Epithelial cell of prostate (primary cell): ENCODE data around the gene FOXRED2.
"Not testable (repeated sequence)": the region's sequence is repeated elsewhere in the genome, so short reads cannot be mapped to it uniquely, and the experiment has no call there.

Experiments
- DNase-seq: peaks from one replicate; pipeline ENCODE4 v3.0.0-alpha.2; 2011; ENCODE audit warnings: low read depth, low spot score
- H3K27ac ChIP-seq: fragments of 450-650 bp; 2 replicates; pipeline ENCODE4 v1.5.1; 2017; ENCODE audit warnings: mild to moderate bottlenecking

FOXRED2 gene

DNA sequence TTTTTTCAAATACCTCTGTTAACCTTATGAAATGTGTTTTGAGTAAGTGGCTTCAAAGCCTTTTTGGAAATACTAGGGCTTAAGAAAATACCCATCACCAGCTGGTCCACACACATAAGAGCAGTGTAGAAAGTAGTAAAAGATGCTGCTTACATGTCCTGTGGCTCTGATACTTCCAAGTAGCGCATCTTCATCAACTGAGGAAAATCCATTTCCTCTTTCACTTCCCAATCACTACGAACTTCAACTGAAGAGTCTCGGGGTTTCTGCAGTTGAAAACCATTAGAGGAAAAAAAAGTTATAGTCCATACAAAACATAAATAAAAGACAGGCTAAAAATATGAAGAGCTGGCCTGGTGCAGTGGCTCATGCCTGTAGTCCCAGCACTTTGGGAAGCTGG is 13.6 kb upstream of the FOXRED2 start:
- no peak overlapping the region for H3K27ac ChIP-seq
- DNase-seq, result no peak

DNA sequence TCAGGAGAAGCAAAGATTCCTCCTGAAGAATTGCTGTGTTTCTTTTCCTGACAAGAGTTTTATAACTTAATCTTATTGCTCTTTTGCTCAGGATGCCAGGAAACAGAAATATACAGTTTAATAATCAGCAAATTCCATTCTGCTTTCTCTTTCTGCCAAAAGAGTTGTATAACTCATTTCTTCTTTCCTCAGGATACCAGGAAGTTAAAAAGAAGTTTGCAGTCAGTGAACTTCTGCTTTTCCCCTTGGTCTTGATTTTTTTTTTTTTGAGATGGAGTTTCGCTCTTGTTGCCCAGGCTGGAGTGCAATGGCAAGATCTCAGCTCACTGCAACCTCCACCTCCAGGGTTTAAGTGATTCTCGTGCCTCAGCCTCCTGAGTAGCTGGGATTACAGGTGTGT is 13.1 kb upstream of the FOXRED2 start:
- not testable (repeated sequence) for H3K27ac ChIP-seq, DNase-seq

- no peak for DNase-seq
- H3K27ac ChIP-seq, result no peak overlapping the region
Observed at GRCh38 chr22:36514766-36515165, 7.9 kb upstream of the FOXRED2 start.

GRCh38 chr22:36512991-36513390 is 6.2 kb upstream of the FOXRED2 start:
- DNase-seq, result no peak

GRCh38 chr22:36512333-36512732 is 5.5 kb upstream of the FOXRED2 start:
- DNase-seq, result no peak
- H3K27ac ChIP-seq, result no peak overlapping the region

More at GRCh38 chr22:36512991-36513390, 6.2 kb upstream of the FOXRED2 start:
- H3K27ac ChIP-seq, result no peak overlapping the region

GRCh38 chr22:36510966-36511881 is 4.4 kb upstream of the FOXRED2 start:
- H3K27ac ChIP-seq, result no peak overlapping the region
- no peak for DNase-seq

GRCh38 chr22:36510384-36510783 is 3.5 kb upstream of the FOXRED2 start:
- H3K27ac ChIP-seq, result no peak overlapping the region
- DNase-seq, result no peak

GRCh38 chr22:36507518-36508010 is 724 bp upstream of the FOXRED2 start:
- no peak overlapping the region for H3K27ac ChIP-seq
- DNase-seq, result no peak

DNA sequence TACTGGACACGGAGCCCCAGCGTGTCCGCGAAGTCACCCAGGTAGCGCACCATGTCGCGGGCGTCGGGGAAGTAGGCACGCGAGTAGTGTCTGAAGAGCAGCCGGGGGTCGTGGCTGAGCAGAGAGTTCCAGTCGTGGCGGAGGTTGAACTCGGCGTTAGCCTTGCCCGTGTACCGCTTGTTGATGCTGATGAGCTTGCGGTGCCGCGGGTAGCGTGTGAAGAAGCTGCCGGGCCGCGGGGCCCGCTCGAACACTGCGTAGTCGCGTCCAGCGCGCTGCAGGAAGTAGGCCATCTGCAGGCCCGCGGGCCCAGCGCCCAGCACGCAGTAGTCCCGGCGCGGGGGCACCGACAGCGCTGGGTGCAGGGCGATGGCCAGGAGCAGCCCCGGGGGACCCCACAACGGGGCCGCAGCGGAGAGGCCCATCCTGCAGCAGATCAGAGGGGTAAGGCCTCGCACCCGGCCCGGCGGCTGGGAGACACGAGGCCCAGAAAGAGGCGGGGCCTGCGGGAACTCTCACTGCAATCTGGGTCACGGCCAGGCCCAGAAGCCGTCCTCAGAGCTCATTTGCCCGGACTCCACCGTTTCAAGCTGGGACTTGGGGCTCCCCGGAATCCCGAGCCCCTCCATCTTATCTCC is 723 bp downstream of the FOXRED2 start:
- DNase-seq, result no peak
- no peak overlapping the region for H3K27ac ChIP-seq

DNA sequence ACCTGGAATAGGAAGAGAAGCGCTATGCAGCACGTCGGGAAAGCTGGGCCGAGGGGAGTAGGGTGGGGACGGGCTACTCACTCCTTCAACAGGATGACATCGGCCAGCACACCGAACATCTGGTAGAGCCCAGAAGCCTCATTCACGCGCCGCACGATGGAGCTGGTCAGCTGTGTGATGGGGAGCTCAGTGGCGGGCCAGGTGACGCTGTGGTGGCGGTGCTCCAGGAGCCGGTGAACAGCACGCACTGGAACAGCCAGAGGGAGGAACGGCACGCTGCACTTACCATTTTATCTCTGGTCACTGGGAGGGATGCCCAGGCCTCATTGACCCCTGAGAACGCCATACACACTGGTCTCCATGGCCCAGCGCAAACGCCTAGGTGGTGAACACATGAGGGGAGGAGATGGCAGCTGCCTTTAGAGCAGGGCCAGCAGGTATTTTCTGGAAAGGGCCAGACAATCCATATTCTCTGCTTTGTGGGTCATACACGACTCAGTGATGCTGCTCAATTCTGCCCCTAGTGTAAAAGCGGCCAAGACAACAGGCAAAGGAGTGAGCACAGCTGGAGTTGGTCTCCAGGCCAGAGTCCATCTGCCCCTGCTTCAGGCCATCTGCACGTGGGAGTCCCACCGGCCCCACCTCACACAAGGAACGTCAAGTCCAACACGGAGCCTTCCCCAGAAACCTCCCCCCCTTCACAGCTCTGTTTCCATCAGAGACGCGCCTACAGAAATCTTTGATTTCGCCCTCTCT is 8.8 kb downstream of the FOXRED2 start:
- no peak overlapping the region for H3K27ac ChIP-seq
- no peak for DNase-seq

- DNase-seq, result no peak
Observed at GRCh38 chr22:36493690-36494110, 13.1 kb downstream of the FOXRED2 start.

GRCh38 chr22:36492109-36492508 is 14.7 kb downstream of the FOXRED2 start:
- no peak for DNase-seq
- H3K27ac ChIP-seq, result no peak overlapping the region

More at GRCh38 chr22:36493690-36494110, 13.1 kb downstream of the FOXRED2 start:
- H3K27ac ChIP-seq, result no peak overlapping the region

- H3K27ac ChIP-seq, result no peak overlapping the region
- no peak for DNase-seq
Observed at GRCh38 chr22:36491155-36491554, 15.7 kb downstream of the FOXRED2 start.

DNA sequence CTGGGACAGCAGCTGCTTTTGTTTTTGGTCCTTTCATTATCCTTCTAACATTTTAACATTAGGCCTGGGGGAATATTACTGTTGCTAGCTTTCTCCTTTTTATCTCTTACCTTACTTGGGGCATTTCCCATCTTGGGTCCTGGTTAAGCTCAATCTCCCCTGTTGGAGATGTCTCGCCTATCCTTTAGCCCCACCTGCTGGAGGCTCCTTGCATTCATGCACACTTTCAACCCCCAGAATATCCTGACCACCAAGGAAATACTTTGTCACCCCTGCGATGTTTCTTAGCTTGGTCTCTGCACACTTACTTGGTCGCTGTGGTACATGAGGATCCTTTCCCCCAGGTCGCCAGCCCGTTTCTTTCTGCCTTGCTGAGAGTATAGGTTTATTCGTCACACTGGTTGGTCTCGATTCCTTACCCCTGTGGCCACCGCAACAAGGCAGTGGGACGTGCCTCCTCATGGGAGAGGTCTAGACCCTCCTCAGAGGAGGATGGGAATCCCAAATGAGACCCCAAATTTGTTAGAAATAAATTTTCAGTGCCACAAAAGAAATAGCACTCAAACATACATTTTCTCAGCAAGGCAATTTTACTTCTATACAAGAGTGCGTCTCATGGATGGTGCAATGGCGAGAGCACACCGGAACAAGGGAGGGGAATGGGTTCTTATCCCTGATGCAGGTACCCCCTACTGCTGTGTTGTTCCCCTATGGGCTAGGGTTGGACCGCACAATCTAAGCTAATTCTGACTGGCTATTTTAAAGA is 20.0 kb downstream of the FOXRED2 start:
- DNase-seq, result no peak
- H3K27ac ChIP-seq, result no peak overlapping the region

DNA sequence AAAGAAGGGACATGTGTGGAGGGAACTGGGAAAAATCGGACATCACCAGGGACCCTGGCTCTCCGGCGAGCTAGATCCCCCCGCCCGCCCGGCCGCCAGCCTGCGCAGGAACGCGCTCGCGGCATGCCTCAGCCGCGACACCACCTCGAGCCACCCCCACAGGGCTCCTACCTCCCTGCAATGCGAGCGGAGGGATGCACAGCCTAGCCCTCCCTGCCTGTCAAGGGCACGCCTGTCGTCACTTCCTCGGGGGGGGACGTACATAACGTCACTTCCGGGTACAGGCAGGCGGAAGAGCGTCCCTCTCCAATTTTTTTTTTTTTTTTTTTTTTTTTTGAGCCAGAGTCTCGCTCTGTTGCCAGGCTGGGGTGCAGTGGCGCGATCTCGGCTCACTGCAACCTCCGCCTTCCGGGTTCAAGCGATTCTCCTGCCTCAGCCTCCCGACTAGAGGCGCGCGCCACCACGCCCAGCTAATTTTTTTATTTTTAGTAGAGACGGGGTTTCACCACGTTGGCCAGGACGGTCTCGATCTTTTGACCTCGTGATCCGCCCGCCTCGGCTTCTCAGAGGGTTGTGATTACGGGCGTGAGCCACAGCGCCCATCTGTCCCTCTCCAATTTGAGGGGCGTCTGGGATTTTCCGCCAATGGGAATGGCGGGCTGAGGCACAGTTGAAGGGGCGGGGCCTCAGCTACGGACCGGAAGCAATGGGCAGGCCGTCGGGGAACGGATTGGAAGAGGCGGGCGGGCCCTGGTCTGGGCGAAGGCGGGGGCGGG is 25.3 kb downstream of the FOXRED2 start, which contains the start of gene TXN2:
TXN2 (minus strand) TSS at position 248 of the 776 bp plus-strand sequence. CDS start 803 bp downstream, outside the sequence.
- peak within 1 kb of the TSS; percentile 97 for H3K27ac ChIP-seq
- DNase-seq, result peak; percentile 85

GRCh38 chr22:36480941-36481392 is 25.9 kb downstream of the FOXRED2 start:
- no peak for DNase-seq
- peak overlapping the region; percentile 97 for H3K27ac ChIP-seq

GRCh38 chr22:36478966-36479365 is 27.9 kb downstream of the FOXRED2 start:
- H3K27ac ChIP-seq, result no peak overlapping the region
- DNase-seq, result no peak

GRCh38 chr22:36475341-36475740 is 31.5 kb downstream of the FOXRED2 start:
- H3K27ac ChIP-seq, result no peak overlapping the region
- no peak for DNase-seq

GRCh38 chr22:36472689-36473088 is 34.2 kb downstream of the FOXRED2 start:
- H3K27ac ChIP-seq, result no peak overlapping the region
- DNase-seq, result no peak
